ENCODE results near the gene ARHGEF3.

GRCh38 chr3:56802378-56802745, 613 bp upstream of the ARHGEF3 start:
- TF ChIP-seq CTCF (IDR thresholded peaks at IDR 0.05), result no peak
- no peak for TF ChIP-seq POLR2A (IDR thresholded peaks at IDR 0.05)

Measured in uterus (tissue), 2 donors.